NCI-H2227 treated with DMSO at 0.1 percent for 48 hours (cell line): ENCODE measurements around the gene KRTAP5-8.
"Not testable (repeated sequence)": the region's sequence is repeated elsewhere in the genome, so short reads cannot be mapped to it uniquely, and the experiment has no call there.

Experiments used
- DNase-seq: peaks from one replicate; lab custom pipeline; 2025; lab: John Stamatoyannopoulos, UW

The KRTAP5-8 gene

GRCh38 chr11:71507102-71507501, 30.7 kb upstream of the KRTAP5-8 start:
- DNase-seq = no peak

DNA sequence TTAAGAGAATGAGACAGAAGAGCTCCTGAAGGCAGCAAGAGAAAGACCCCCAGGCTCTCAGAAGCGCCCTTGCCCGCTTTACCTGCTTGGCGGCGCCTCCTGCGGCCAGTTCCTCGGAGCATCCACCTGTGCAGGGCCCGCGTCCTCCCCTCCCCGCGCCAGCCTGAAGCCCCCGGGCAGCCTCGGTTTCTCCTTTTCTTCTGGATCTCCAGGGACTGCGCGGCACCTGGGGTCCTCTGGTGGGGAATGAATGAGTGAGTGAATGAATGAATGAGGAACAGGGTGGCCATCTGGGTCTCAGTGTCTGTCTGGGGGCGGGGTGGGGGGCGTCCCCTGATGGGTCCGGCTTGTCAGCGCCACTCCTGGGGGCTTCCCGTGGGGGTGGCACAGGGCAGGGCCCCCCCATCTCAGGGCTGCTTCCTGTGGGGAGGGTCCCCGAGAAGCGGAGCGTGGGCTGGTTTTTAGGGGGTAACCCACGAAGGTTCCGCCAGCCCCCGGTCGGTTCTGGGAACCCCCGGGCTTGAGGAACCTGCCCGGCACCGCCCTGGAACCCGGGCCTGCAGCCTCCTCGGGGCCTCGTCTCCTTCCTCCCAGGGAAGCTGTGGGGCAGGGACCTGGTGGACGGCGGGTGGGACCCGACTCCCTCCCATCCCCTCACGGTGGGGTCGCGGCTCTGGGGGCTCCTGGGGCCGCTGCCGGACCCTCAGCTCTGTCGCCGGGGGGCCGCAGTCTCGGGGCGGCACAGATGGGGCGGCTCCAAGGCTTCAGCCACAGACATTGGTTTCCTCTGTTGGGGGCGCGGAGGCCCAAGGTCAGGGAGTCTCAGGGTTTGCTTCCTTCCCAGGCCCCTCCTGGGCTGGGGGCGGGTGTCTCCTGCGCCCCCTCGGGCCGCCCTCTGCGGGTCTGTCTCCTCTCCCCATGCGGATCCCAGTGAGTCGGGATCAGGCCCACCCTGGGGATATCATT, 19.0 kb upstream of the KRTAP5-8 start:
- no peak for DNase-seq

- no peak for DNase-seq
These were observed 18.3 kb upstream of the KRTAP5-8 start for GRCh38 chr11:71519546-71519945.

GRCh38 chr11:71525188-71525937, 12.5 kb upstream of the KRTAP5-8 start:
- no peak for DNase-seq

- no peak for DNase-seq
These were observed 11.8 kb upstream of the KRTAP5-8 start for GRCh38 chr11:71525938-71526495.

- not testable (repeated sequence) for DNase-seq
These were observed 10.8 kb upstream of the KRTAP5-8 start, which contains the start of gene KRTAP5-7 for GRCh38 chr11:71526796-71527575. Gene KRTAP5-7, plus strand, starts transcription at chr11:71527267. Its CDS starts 34 bp downstream, at chr11:71527301.

DNA sequence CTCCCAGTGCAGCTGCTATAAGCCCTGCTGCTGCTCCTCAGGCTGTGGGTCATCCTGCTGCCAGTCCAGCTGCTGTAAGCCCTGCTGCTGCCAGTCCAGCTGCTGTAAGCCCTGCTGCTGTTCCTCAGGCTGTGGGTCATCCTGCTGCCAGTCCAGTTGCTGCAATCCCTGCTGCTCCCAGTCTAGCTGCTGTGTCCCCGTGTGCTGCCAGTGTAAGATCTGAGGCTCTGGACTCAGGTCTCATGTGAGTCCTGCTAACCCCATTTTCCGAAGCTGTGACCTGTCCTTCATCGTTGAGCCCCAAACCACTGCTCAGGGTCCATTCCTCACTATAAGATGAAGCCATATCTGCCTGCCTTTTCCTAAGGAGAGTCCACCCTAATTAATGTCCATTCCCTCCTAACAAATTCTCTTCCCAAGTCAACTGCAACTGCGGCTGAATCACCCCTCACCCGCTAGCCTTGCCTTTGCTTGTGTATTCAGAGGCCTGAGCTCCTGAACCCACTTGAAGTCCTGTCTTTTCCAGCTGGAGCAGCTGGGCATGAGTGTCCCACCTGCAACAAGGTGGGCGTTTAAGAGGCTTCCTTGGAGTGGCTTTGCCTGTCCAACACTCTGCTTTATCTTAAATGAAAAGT, 10.1 kb upstream of the KRTAP5-8 start:
- DNase-seq = no peak

DNA sequence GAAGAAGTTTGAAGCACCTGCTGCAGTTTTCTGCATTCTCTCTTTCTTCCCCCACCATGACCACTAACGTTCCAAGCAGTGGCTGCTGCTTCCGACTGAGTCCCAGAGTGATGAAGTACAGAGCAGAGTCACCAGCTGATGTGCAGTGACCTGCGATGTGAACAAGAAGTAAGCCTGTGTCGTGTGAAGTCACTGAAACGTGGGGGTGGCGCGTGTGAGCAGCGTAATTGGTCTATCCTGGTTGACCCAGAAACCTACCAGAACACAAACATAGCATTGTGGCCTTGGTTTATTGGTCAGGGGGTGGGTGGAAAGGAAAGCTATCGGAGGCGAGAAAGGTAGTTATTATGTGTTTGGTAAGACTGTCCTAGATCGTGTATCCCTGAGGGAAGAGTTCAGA, 7.2 kb upstream of the KRTAP5-8 start:
- DNase-seq = no peak

- no peak for DNase-seq
These were observed 5.7 kb upstream of the KRTAP5-8 start for GRCh38 chr11:71532036-71532610.

DNA sequence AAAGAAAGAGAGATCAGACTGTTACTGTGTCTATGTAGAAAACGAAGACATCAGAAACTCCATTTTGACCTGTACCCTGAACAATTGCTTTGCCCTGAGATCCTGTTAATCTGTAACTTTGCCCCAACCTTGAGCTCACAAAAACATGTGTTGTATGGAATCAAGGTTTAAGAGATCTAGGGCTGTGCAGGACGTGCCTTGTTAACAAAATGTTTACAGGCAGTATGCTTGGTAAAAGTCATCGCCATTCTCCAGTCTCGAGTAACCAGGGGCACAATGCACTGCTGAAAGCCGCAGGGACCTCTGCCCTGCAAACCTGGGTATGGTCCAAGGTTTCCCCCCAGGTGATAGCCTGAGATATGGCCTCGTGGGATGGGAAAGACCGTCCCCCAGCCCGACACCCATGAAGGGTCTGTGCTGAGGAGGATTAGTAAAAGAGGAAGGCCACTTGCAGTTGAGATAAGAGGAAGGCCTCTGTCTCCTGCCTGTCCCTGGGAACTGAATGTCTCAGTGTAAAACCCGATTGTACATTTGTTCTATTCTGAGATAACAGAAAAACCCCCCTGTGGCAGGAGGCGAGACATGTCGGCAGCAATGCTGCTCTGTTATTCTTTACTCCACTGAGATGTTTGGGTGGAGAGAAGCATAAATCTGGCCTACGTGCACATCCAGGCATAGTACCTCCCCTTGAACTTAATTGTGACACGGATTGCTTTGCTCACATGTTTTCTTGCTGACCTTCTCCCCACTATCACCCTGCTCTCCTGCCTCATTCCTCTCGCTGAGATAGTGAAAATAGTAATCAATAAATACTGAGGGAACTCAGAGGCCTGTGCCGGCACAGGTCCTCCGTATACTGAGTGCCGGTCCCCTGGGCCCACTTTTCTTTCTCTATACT, 2.9 kb upstream of the KRTAP5-8 start:
- DNase-seq = not testable (repeated sequence)

DNA sequence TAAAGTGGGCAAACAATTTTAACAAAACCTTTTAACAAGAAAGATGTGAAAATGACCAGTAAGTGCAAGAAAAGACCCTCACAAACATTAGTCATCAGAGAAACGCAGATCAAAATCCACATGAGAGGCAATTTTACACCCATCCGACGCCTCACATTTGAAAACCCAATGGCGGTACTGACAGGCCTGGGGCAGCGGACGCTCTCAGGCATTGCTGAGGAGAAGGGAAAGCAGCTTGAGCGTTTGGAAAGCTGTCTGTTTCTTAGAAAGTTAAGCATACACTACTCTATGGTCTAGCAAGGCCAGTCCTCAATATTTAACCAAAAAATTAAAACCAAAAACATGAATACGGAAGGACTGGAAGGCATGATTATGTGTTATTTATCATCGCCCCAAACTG, 2.0 kb upstream of the KRTAP5-8 start:
- DNase-seq = no peak

GRCh38 chr11:71537537-71537936, 288 bp upstream of the KRTAP5-8 start:
- DNase-seq = no peak

DNA sequence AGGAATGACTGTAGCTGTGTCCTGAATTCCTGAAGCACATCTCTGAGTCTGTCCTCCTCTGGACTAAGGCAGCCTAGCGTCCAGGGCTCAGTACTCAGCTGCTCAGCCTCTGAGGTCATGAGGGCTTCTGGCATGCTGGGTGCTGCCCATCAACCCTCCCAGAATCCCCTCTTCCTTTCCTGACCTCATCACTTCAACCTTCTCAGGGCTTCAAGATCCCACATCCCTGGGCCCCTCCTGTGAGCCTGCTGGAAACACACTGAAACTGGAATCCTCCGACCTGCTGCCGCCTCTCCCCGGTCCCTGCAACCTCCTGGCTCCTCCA, 803 bp downstream of the KRTAP5-8 start:
- DNase-seq = no peak

DNA sequence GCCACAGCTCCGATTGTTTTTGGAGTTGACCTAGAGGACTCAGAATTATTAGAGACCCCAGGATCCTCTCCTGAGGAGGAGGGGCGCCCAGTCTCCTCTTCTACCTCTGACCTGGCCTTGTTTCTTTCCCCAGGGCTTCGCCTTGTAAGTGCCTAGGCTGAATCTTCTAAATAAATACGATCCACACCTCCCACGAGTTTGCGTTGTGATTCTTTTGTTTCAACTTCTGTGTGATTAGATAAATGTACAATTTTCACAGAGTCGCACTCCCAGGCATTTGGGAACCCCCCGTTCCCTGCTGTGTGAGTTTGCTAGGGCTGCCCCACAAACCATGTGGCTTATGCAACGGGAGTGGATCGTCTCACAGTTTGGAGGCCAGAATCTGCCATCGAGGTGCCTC, 1.2 kb downstream of the KRTAP5-8 start:
- DNase-seq = no peak

GRCh38 chr11:71539971-71540370, 2.1 kb downstream of the KRTAP5-8 start:
- not testable (repeated sequence) for DNase-seq

DNA sequence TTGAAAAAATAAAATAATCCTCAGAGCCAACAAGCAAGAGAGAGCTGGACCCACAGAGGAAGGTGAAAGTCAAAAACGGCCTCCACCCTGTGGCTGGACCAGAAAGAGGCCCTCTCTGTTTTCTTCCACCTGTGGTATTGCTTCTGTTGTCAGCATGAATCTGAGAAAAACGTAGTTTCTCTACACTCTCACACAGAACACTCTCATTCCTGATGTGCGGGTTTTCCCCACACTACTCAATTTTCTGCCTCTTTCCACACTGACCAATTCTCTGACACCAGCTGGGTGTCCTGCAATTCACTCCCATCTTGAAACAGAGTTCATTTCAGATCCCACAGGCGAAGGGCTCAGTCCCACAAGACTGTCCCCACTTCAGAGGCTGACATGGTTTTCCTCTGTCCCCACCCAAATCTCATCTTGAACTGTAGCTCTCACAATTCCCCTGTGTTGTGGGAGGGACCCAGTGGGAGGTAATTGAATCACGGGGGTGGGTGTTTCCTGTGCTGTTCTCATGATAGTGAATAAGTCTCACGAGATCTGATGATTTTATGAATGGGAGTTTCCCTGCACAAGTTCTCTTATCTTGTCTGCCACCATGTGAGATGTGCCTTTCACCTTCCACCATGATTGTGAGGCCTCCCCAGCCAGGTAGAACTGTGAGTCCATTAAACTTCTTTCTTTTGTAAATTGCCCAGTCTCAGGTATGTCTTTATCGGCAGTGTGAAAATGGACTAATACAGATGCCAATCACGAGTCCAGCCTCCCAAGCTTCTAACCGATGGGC, 2.9 kb downstream of the KRTAP5-8 start:
- DNase-seq = not testable (repeated sequence)

DNA sequence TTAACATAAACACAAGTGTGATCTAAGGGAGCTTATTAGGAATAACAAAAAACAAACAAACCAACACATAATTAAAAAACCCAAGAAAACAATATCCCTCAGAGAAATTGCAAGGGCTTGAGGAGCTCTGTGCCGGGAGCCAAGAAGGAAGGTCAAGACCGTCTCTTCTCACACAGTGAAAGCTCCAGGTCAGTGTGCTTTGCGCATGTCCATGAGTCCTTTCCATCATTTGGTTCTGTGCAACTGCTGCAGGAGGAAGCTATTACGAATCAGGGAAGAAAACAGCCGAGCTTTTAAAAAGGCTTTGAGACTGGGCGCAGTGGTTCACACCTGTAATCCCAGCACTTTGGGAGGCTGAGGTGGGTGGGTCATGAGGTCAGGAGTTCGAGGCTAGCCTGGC, 4.6 kb downstream of the KRTAP5-8 start:
- no peak for DNase-seq

DNA sequence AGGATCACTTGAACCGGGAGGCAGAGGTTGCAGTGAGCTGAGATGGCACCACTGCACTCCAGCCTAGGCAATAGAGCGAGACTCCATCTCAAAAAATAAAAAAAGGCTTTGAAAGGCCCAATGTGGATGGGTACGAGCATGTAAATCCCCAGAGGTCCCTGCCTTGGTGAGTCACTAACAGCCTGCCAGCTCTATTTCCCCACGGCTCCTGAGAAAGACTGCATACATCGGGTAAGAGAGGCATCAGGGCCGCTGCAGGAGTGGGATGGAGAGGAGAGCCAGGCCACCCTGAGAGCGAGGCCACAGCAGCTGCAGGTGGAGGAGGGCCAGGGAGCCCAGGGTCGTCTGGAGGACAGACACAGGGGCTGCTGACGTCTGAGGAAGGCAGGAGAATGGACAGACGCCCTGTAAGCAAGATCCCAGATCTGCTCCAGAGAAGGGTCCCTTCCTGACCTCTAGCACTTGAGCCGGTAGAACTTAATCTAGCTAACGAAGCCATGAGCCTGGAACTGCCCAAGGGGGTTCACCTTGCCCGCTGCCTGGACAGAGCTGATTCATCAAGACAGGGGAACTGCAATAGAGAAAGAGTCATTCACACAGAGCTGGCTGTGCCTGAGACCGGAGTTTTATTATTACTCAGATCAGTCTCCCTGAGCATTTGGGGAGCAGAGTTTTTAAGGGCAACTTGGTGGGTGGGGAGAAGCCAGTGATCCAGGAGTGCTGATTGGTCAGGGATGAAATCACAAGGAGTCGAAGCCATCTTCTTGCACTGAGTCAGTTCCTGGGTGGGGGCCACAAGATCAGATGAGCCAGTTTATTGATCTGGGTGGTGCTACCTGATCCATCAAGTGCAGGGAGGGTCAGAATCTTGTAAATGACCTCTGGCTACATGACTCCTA, 5.3 kb downstream of the KRTAP5-8 start:
- no peak for DNase-seq
